ENCODE measurements around the gene BMPR1A. TPM values are rescaled to one million over a fixed set of nuclear protein-coding genes. Genes with fewer than 3 reads are reported as not detected.
A peak's percentile ranks its signal among the peaks of the same experiment; 100 is the strongest.

BMPR1A gene
- total and polyA plus RNA-seq, 2 experiments from 2014 or later: 16.5 to 41.7 TPM

GRCh38 chr10:86747796-86748581 is 8.4 kb upstream of the BMPR1A start:
- Histone ChIP-seq H3K27me3 (replicated peaks; ENCODE audit: insufficient read depth) (no peaks in the 10 kb centered on the region), H3K9me2 (ENCODE audit: insufficient read depth) (no peaks in the 10 kb centered on the region), H3K4me2 (ENCODE audit: unreplicated experiment) (no peak overlapping the region), H3K4me3 (no peak overlapping the region), H4K20me1 (ENCODE audit: insufficient read depth) (no peaks in the 10 kb centered on the region), H2AFZ (0 out of 2 replicates have a peak overlapping the region, but pooled peaks have one; percentile 22), H3K9ac (peak overlapping the region; percentile 34; the same call in 1 of the 2 replicates), H3K9me3 (ENCODE audit: low read depth) (no peaks in the 10 kb centered on the region), H3K27ac (no peak overlapping the region), H3K79me2 (ENCODE audit: insufficient read depth) (peaks cover 21% of the 10 kb centered on the region), H3K36me3 (ENCODE audit: low read depth) (no peaks in the 10 kb centered on the region), H3K4me1 (ENCODE audit: insufficient read depth) (peaks cover 7% of the 10 kb centered on the region), H3F3A (ENCODE audit: insufficient read depth) (peaks cover 4% of the 10 kb centered on the region; the same call in 1 of the 2 replicates)
- in situ Hi-C loops (cut with MboI): no loop called here
- peak; percentile 52 for DNase-seq
- 23 to 35% methylated on average over 7 of the region's 7 CpGs for WGBS, 2 experiments (ENCODE audit: low coverage in 1 of 2, low lambda C conversion rate in 2 of 2, missing lambda C conversion rate in 2 of 2)
- TF ChIP-seq EZH2 (IDR thresholded peaks at IDR 0.05; ENCODE audit: insufficient read depth, poor library complexity, severe bottlenecking): no peak
- no peak for TF ChIP-seq EZH2phosphoT487 (IDR thresholded peaks at IDR 0.05; ENCODE audit: insufficient read depth, low read depth)

GRCh38 chr10:86749854-86750253 is 6.6 kb upstream of the BMPR1A start:
- no peaks in the 10 kb centered on the region for H3K36me3 ChIP-seq (ENCODE audit: low read depth)
- no peak overlapping the region for H3K4me2 ChIP-seq (ENCODE audit: unreplicated experiment)
- H3K27ac ChIP-seq: no peak overlapping the region
- no peak for DNase-seq
- H3K9me2 ChIP-seq (ENCODE audit: insufficient read depth): no peaks in the 10 kb centered on the region
- in situ Hi-C loops (cut with MboI): no loop called here
- no peak overlapping the region for H3K9ac ChIP-seq
- no peak overlapping the region for H2AFZ ChIP-seq
- 95 to 96% methylated on average over 9 of the region's 9 CpGs for WGBS, 2 experiments (ENCODE audit: low coverage in 1 of 2, low lambda C conversion rate in 2 of 2, missing lambda C conversion rate in 2 of 2)
- H3K4me1 ChIP-seq (ENCODE audit: insufficient read depth): peaks cover 8% of the 10 kb centered on the region
- no peaks in the 10 kb centered on the region for H4K20me1 ChIP-seq (ENCODE audit: insufficient read depth)
- H3K9me3 ChIP-seq (ENCODE audit: low read depth): no peaks in the 10 kb centered on the region
- H3K27me3 ChIP-seq (replicated peaks; ENCODE audit: insufficient read depth): no peaks in the 10 kb centered on the region
- H3F3A ChIP-seq (ENCODE audit: insufficient read depth): peaks cover 4% of the 10 kb centered on the region; the same call in 1 of the 2 replicates
- H3K4me3 ChIP-seq: no peak overlapping the region
- peaks cover 37% of the 10 kb centered on the region for H3K79me2 ChIP-seq (ENCODE audit: insufficient read depth)
- TF ChIP-seq EZH2 (IDR thresholded peaks at IDR 0.05; ENCODE audit: insufficient read depth, poor library complexity, severe bottlenecking): no peak
- no peak for TF ChIP-seq EZH2phosphoT487 (IDR thresholded peaks at IDR 0.05; ENCODE audit: insufficient read depth, low read depth)

DNA sequence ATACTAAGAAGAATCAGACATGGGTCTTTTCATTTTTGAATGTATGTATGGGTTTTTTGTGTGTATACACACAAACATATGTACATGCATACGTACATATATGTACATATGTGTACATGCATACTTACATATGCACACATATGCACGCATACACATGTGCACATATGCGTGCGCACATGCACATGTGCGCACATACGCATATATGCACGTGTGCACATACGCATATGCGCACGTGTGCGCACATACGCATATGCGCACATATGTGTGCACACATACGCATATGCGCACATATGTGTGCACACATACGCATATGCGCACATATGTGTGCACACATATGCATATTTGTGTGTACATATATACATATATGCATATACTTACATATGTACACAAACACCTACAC is 4.9 kb upstream of the BMPR1A start:
- DNase-seq: no peak
- in situ Hi-C loops (cut with MboI): no loop called here
- Histone ChIP-seq H4K20me1 (ENCODE audit: insufficient read depth) (no peaks in the 10 kb centered on the region), H3K4me2 (ENCODE audit: unreplicated experiment) (no peak overlapping the region), H3K9me3 (ENCODE audit: low read depth) (no peaks in the 10 kb centered on the region), H3K79me2 (ENCODE audit: insufficient read depth) (peaks cover 43% of the 10 kb centered on the region), H3F3A (ENCODE audit: insufficient read depth) (peaks cover 10% of the 10 kb centered on the region; the same call in 1 of the 2 replicates), H3K27ac (no peak overlapping the region), H3K36me3 (ENCODE audit: low read depth) (no peaks in the 10 kb centered on the region), H3K9ac (no peak overlapping the region), H3K4me3 (no peak overlapping the region), H2AFZ (no peak overlapping the region), H3K9me2 (ENCODE audit: insufficient read depth) (no peaks in the 10 kb centered on the region), H3K4me1 (ENCODE audit: insufficient read depth) (peaks cover 13% of the 10 kb centered on the region), H3K27me3 (replicated peaks; ENCODE audit: insufficient read depth) (no peaks in the 10 kb centered on the region)
- no peak for TF ChIP-seq EZH2 (IDR thresholded peaks at IDR 0.05; ENCODE audit: insufficient read depth, poor library complexity, severe bottlenecking)
- no peak for TF ChIP-seq EZH2phosphoT487 (IDR thresholded peaks at IDR 0.05; ENCODE audit: insufficient read depth, low read depth)
- 81 to 84% methylated on average over 17 of the region's 17 CpGs for WGBS, 2 experiments (ENCODE audit: low coverage in 1 of 2, low lambda C conversion rate in 2 of 2, missing lambda C conversion rate in 2 of 2)

DNA sequence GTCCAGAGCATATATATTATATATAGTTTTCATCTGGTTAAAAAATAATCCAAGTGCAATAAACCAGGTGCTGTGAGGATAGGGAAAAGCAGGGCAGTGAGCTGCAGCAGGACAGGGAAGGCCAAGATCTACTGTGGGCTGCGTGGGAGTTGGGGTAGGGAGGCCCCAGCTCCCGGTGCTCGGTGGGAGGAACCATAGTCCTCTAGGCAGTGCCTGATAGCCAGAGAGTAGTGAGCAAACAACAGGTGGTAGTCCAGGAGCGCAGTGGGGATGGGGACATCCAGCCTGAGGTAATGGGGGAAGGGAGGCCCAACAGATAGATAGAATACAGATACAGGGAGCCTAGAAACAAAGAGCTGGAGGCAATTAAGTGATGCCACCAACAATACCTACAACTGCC is 4.1 kb upstream of the BMPR1A start:
- no peak overlapping the region for H3K27ac ChIP-seq
- H3K4me1 ChIP-seq (ENCODE audit: insufficient read depth): peaks cover 13% of the 10 kb centered on the region
- H3K9me3 ChIP-seq (ENCODE audit: low read depth): no peaks in the 10 kb centered on the region
- in situ Hi-C loops (cut with MboI): no loop called here
- DNase-seq: no peak
- H3K9ac ChIP-seq: no peak overlapping the region
- no peaks in the 10 kb centered on the region for H3K27me3 ChIP-seq (replicated peaks; ENCODE audit: insufficient read depth)
- no peaks in the 10 kb centered on the region for H3K9me2 ChIP-seq (ENCODE audit: insufficient read depth)
- no peak overlapping the region for H2AFZ ChIP-seq
- no peak overlapping the region for H3K4me2 ChIP-seq (ENCODE audit: unreplicated experiment)
- H3K4me3 ChIP-seq: no peak overlapping the region
- no peaks in the 10 kb centered on the region for H4K20me1 ChIP-seq (ENCODE audit: insufficient read depth)
- peaks cover 11% of the 10 kb centered on the region; the same call in 1 of the 2 replicates for H3F3A ChIP-seq (ENCODE audit: insufficient read depth)
- H3K79me2 ChIP-seq (ENCODE audit: insufficient read depth): peaks cover 48% of the 10 kb centered on the region
- WGBS, 2 experiments (ENCODE audit: low coverage in 1 of 2, low lambda C conversion rate in 2 of 2, missing lambda C conversion rate in 2 of 2): 79 to 81% methylated on average over 4 of the region's 4 CpGs
- TF ChIP-seq EZH2phosphoT487 (IDR thresholded peaks at IDR 0.05; ENCODE audit: insufficient read depth, low read depth): no peak
- no peak for TF ChIP-seq EZH2 (IDR thresholded peaks at IDR 0.05; ENCODE audit: insufficient read depth, poor library complexity, severe bottlenecking)
- no peaks in the 10 kb centered on the region for H3K36me3 ChIP-seq (ENCODE audit: low read depth)

All from GM23248 (cell line).